ENCODE results near the gene OR13J1.

DNA sequence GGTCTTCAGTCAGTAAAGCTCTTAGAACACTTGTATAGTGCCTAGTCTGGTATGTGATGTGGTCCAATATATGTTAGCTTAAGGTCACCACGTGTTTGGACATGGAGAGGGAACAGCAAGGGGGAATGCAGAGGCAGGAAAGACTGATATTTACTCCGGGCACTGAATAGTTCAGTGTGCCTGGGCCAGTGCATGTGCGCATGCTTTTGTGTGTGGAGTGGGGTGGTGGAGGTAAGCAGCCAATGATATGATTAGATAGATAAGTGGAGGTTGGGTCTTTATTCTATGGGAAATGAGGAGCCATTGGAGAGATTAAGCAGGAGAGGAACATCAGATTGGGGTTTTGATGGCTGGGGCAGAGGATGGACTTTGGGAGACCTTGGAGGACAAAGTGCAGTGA lies 14.0 kb downstream of the OR13J1 start:
- TF ChIP-seq, protein P1, sequence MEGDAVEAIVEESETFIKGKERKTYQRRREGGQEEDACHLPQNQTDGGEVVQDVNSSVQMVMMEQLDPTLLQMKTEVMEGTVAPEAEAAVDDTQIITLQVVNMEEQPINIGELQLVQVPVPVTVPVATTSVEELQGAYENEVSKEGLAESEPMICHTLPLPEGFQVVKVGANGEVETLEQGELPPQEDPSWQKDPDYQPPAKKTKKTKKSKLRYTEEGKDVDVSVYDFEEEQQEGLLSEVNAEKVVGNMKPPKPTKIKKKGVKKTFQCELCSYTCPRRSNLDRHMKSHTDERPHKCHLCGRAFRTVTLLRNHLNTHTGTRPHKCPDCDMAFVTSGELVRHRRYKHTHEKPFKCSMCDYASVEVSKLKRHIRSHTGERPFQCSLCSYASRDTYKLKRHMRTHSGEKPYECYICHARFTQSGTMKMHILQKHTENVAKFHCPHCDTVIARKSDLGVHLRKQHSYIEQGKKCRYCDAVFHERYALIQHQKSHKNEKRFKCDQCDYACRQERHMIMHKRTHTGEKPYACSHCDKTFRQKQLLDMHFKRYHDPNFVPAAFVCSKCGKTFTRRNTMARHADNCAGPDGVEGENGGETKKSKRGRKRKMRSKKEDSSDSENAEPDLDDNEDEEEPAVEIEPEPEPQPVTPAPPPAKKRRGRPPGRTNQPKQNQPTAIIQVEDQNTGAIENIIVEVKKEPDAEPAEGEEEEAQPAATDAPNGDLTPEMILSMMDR (conservative IDR thresholded peaks at IDR 0.05; ENCODE audit: low read depth, low read length), result no peak
- TF ChIP-seq EZH2 (IDR thresholded peaks at IDR 0.05; ENCODE audit: borderline replicate concordance, low read depth, low read length, poor library complexity, severe bottlenecking), result no peak

Data from A673 (cell line).